ENCODE measurements around the gene CCDC148. TPM values are rescaled to one million over a fixed set of nuclear protein-coding genes. Genes with fewer than 3 reads are reported as not detected.

CCDC148 gene
- polyA plus RNA-seq, 2 of the 4 experiments (the other 2 are of a cell fraction): 0.41 to 0.85 TPM

DNA sequence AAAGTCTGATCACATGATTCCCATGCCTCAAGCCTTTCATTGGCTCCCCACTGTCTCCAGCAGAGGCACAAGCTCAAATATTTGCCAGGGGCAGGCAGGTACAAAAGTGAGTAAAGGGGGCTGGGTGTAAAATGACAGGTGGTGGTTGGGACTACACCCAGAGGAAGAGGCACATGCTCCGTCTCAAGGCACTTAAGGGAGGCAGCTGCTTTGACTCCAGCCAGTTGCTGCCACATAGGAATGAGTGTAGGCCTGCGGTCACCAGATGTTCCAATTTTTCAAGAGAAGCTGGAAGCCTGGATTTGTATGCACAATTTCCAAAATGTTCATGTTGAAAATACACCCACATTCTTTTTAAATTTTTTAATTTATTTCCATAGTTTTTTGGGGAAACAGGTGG, 190.4 kb downstream of the CCDC148 start:
- POLR2A ChIA-PET: no interaction called here
- CTCF ChIA-PET: no interaction called here
- H3K4me2 ChIP-seq: no peak overlapping the region

DNA sequence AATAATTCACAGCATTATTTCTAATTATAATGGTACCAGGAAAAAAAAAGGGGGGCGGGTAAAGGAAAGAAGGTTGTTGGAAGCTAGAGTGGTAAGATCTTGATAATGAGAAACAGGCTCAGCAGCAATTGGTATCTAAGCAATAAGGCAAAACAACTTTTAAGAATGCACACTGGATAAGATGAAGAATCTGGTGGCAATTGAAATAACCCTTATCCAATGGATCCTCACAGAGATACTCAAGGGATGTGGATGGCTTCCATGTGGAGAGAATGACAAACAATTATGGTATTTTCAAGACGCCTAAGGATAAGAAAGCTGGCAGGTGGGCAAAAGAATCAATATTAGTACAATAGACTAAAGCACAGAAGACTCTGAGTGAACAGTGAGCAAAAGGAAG, 201.3 kb downstream of the CCDC148 start:
- no peak for ATAC-seq
- no peak for DNase-seq (ENCODE audit: low read depth in 1 of 2, low spot score in 1 of 2)
- TF ChIP-seq TFCP2L1 (CRISPR knock-in tag; IDR thresholded peaks at IDR 0.05): no peak
- TF ChIP-seq RFX5 (IDR thresholded peaks at IDR 0.05): no peak
- TF ChIP-seq CHD4 (IDR thresholded peaks at IDR 0.05; ENCODE audit: borderline replicate concordance): no peak
- TF ChIP-seq KDM1A (IDR thresholded peaks at IDR 0.05; ENCODE audit: low read depth): no peak
- TF ChIP-seq EP300 (IDR thresholded peaks at IDR 0.05): no peak
- no peak for TF ChIP-seq USF2 (IDR thresholded peaks at IDR 0.05)
- no peak for TF ChIP-seq RNF2 (IDR thresholded peaks at IDR 0.05; ENCODE audit: borderline replicate concordance, low read depth)
- TF ChIP-seq NPAS2 (CRISPR knock-in tag; IDR thresholded peaks at IDR 0.05; ENCODE audit: borderline replicate concordance): no peak
- no peak for TF ChIP-seq JUNB (IDR thresholded peaks at IDR 0.05)
- no peak for TF ChIP-seq BHLHE40 (IDR thresholded peaks at IDR 0.05; ENCODE audit: low read depth, low read length)
- Histone ChIP-seq H3K27ac (no peak overlapping the region), H3K4me2 (no peak overlapping the region), H3K9me3 (no peaks in the 10 kb centered on the region), H3K4me1 (no peaks in the 10 kb centered on the region), H3K4me3 (no peak overlapping the region)
- CTCF ChIA-PET: no interaction called here
- POLR2A ChIA-PET: no interaction called here
- 68% methylated on average over 2 of the region's 2 CpGs for WGBS (ENCODE audit: missing lambda C conversion rate)
- no peak for FAIRE-seq

More for the DNA sequence above, 190.4 kb downstream of the CCDC148 start:
- Histone ChIP-seq H3K4me1 (no peaks in the 10 kb centered on the region), H3K27ac (no peak overlapping the region), H3K9me3 (no peaks in the 10 kb centered on the region), H3K4me3 (no peak overlapping the region)
- DNase-seq (ENCODE audit: low read depth in 1 of 2, low spot score in 1 of 2): no peak
- no peak for ATAC-seq
- WGBS (ENCODE audit: missing lambda C conversion rate): 79% methylated on average over 2 of the region's 2 CpGs
- FAIRE-seq: no peak
- no peak for TF ChIP-seq HEYL (CRISPR knock-in tag; IDR thresholded peaks at IDR 0.05)
- no peak for TF ChIP-seq USF2 (IDR thresholded peaks at IDR 0.05)
- no peak for TF ChIP-seq HOXB5 (CRISPR knock-in tag; IDR thresholded peaks at IDR 0.05)
- TF ChIP-seq EHMT2 (IDR thresholded peaks at IDR 0.05; ENCODE audit: low read depth): no peak
- TF ChIP-seq KDM1A (IDR thresholded peaks at IDR 0.05; ENCODE audit: low read depth): no peak
- TF ChIP-seq TP53 (CRISPR knock-in tag; IDR thresholded peaks at IDR 0.05): no peak
- no peak for TF ChIP-seq ATOH8 (CRISPR knock-in tag; IDR thresholded peaks at IDR 0.05; ENCODE audit: low read depth)
- no peak for TF ChIP-seq NFE2L2 (conservative IDR thresholded peaks at IDR 0.05; ENCODE audit: low read length)
- TF ChIP-seq RNF2 (IDR thresholded peaks at IDR 0.05; ENCODE audit: borderline replicate concordance, low read depth): no peak
- no peak for TF ChIP-seq ZC3H11A (IDR thresholded peaks at IDR 0.05)
- TF ChIP-seq GATA3 (IDR thresholded peaks at IDR 0.05; ENCODE audit: borderline replicate concordance): no peak
- no peak for TF ChIP-seq RFX5 (IDR thresholded peaks at IDR 0.05)
- no peak for TF ChIP-seq HMGXB4 (CRISPR knock-in tag; IDR thresholded peaks at IDR 0.05; ENCODE audit: borderline replicate concordance)
- TF ChIP-seq ZSCAN20 (CRISPR knock-in tag; IDR thresholded peaks at IDR 0.05): no peak
- no peak for TF ChIP-seq JUN (IDR thresholded peaks at IDR 0.05)
- no peak for TF ChIP-seq HOXA7 (CRISPR knock-in tag; IDR thresholded peaks at IDR 0.05)
- no peak for TF ChIP-seq CBX8 (IDR thresholded peaks at IDR 0.05)
- TF ChIP-seq EHF (CRISPR knock-in tag; IDR thresholded peaks at IDR 0.05): no peak
- TF ChIP-seq RAD21 (conservative IDR thresholded peaks at IDR 0.05 in 1 of 2, IDR thresholded peaks at IDR 0.05 in 1 of 2): no peak
